Activated CD4-positive, alpha-beta T cell treated with anti-CD3 and anti-CD28 coated beads, Interleukin-2, amount 10 ng/mL, durations not matched to agents 7 days and 5 days (primary cell): ENCODE data around the gene ADH1C. TPM values are rescaled to one million over a fixed set of nuclear protein-coding genes. Genes with fewer than 3 reads are reported as not detected.

Source experiments
- CTCF ChIA-PET: fragments of 350-600 bp; sonication (Branson Sonifier 250); formaldehyde crosslinking; loops from one replicate; lab custom pipeline; 2021; ENCODE audit warnings: antibody characterized with exemption; lab: Charles Lee
- POLR2A ChIA-PET: fragments of 350-600 bp; sonication (Branson Sonifier 250); formaldehyde crosslinking; loops from one replicate; lab custom pipeline; 2021; ENCODE audit warnings: antibody characterized with exemption; lab: Charles Lee
- DNase-seq: peaks from one replicate; pipeline ENCODE4 v3.0.0-alpha.2; 2020
- H3K27ac Mint-ChIP-seq: one replicate; pipeline ENCODE4 v1.8.0; 2021; ENCODE audit warnings: mild to moderate bottlenecking, moderate library complexity, mixed read lengths
- H3K27me3 Mint-ChIP-seq: one replicate; pipeline ENCODE4 v1.8.0; 2021; ENCODE audit warnings: mixed read lengths
- H3K36me3 Mint-ChIP-seq: one replicate; pipeline ENCODE4 v1.8.0; 2021; ENCODE audit warnings: low read depth, mixed read lengths
- H3K4me1 Mint-ChIP-seq: one replicate; pipeline ENCODE4 v1.8.0; 2021; ENCODE audit warnings: mixed read lengths
- H3K4me3 Mint-ChIP-seq: one replicate; pipeline ENCODE4 v1.8.0; 2021; ENCODE audit warnings: mild to moderate bottlenecking, moderate library complexity, mixed read lengths
- H3K9me3 Mint-ChIP-seq: one replicate; pipeline ENCODE4 v1.8.0; 2021; ENCODE audit warnings: mixed read lengths
- total RNA-seq, 2 experiments: library from RNA; stranded (reverse); gene quantifications; one replicate each; pipeline ENCODE4 v1.2.3, GENCODE V29; 2021

ADH1C gene
- total RNA-seq, 2 experiments from 2014 or later = not detected

DNA sequence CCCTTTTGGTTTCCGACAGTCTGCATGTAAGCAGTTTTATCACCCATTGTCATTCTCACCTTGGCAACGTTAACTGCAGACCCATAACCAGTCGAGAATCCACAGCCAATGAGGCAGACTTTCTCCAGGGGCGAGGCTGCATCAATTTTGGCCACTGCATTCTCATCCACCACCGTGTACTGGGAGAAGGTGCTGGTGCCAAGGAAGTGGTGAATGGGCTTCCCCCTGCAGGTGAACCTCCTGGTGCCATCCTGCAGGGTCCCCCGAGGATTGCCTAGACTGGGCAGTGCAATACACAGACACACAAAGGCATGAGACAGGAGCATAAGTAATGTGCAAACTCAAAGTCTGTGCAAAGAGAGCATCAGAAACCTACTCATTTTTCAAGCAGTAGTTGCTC is 36.7 kb downstream of the ADH1C start:
- CTCF ChIA-PET = no interaction called here
- Mint-ChIP-seq H3K36me3 (no peaks in the 10 kb centered on the region), H3K27ac (no peak overlapping the region)

DNA sequence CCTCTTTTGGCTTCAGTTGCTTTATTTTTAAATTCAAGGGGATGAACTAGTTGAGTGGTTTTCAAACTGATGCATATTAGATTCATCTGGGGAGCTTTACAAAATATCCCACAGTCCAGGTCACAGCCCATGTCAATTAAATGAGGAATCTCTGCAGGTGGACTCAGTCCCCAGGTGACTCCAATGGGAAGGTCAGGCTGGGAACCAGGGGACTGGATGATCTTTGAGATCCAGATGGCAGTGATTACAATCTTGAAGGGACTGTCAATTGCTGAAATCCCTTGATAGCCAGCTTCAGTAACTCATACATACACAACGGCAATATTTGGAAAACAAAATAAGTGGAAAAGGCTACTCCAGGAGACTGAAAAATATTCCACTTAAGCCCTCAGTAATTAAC is 38.3 kb downstream of the ADH1C start:
- no peak for DNase-seq
- POLR2A ChIA-PET = no interaction called here
- CTCF ChIA-PET = no interaction called here
- Mint-ChIP-seq H3K4me3 (no peak overlapping the region), H3K27ac (no peak overlapping the region), H3K4me1 (no peaks in the 10 kb centered on the region), H3K36me3 (no peaks in the 10 kb centered on the region), H3K27me3 (peaks cover 6% of the 10 kb centered on the region), H3K9me3 (no peaks in the 10 kb centered on the region)

More for the DNA sequence above, 36.7 kb downstream of the ADH1C start:
- Mint-ChIP-seq H3K4me3 (no peak overlapping the region), H3K9me3 (no peaks in the 10 kb centered on the region), H3K4me1 (no peaks in the 10 kb centered on the region), H3K27me3 (peaks cover 4% of the 10 kb centered on the region)
- DNase-seq = no peak
- POLR2A ChIA-PET = no interaction called here

DNA sequence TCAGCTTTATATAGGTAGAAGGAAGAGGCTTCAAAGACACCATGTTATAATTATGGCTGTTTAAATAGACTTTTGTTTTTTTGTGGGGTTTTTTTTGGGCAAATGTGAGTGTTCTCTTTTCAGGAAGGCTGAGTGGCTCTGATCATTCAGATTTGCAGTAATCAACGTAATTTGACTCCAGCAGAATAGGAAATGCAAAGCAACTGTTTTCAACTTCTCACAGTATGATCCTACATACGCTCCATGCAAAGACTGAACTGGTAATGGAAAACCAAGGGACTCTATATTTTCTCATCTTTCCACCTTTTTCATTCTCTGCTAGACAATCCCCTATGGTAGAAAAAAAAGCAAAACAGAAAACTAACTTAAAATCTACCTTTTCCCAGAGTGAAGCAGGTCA is 42.2 kb downstream of the ADH1C start:
- no peaks in the 10 kb centered on the region for H3K4me1 Mint-ChIP-seq
- no peaks in the 10 kb centered on the region for H3K9me3 Mint-ChIP-seq
- H3K27me3 Mint-ChIP-seq = peaks cover 13% of the 10 kb centered on the region
- DNase-seq = no peak
- ChIA-PET CTCF (no interaction called here), POLR2A (no interaction called here)
- no peak overlapping the region for H3K4me3 Mint-ChIP-seq
- H3K36me3 Mint-ChIP-seq = no peaks in the 10 kb centered on the region
- no peak overlapping the region for H3K27ac Mint-ChIP-seq

DNA sequence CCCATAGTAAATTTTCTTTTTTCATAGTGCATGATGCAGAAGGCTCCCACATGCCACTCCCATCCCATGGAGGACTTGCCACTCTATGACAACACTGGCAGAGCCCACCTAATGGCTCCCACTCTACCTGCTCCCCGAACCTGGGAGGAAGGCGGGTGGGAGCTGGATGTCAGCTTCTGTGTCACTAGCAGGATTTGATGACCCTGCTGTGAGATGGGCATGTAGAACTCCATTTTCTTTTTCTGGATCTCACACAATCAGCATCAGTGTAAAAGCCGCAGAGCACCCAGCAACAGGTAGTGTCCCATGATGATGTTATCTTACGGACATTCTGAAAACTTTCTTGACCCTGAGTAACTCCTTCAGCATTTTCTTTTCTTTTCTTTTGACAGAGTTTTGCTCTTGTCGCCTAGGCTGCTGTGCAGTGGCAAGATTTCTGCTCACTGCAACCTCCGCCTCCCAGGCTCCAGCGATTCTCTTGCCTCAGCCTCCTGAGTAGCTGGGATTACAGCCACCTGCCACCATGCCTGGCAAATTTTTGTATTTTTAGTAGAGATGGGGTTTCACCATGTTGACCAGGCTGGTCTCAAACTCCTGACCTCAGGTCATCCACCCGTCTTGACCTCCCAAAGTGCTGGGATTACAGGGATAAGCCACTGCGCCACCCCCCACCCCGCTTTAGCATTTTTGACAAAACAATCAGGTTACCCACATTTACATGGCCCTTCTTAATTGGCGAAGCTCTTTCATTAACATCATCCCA is 46.7 kb downstream of the ADH1C start:
- CTCF ChIA-PET = no interaction called here
- DNase-seq = no peak
- Mint-ChIP-seq H3K36me3 (no peaks in the 10 kb centered on the region), H3K4me1 (no peaks in the 10 kb centered on the region), H3K9me3 (no peaks in the 10 kb centered on the region), H3K27ac (no peak overlapping the region), H3K27me3 (peaks cover 15% of the 10 kb centered on the region), H3K4me3 (no peak overlapping the region)
- POLR2A ChIA-PET = no interaction called here

DNA sequence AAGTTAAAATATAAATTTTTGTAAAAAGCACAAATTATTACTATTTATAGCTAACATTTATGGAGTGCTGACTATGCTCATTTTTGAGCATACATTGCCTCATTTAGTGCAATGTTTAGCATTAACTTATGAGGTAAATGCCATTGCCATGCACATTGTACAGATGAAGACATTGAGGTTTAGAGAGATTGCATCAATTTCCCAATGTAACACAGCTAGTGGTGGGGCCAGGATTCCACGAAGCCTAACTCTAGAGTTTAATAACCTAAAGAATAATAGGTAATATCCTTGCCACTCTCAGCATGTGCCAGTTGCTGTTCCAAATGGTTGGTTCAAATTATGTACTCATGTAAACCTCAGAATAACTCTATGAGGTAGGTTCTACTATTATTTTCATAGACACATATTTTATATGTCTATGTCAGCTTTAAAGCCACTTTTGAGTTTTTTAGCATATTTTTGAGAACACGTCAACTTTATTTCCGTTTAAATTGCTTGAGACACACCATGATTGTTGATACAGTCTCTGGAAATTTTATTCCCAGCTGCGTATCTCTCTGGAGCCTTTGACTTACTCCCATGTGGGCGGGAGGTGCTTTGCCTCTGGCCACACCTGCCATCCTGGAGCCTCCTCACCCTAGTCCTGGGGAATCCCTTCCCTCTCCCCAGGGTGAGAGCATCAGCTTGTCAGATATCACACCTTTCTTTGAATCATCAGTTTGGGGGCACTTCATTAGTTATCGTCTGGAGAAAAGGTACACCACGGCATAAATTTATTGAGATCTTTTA is 51.0 kb downstream of the ADH1C start:
- H3K4me1 Mint-ChIP-seq = no peaks in the 10 kb centered on the region
- CTCF ChIA-PET = no interaction called here

DNA sequence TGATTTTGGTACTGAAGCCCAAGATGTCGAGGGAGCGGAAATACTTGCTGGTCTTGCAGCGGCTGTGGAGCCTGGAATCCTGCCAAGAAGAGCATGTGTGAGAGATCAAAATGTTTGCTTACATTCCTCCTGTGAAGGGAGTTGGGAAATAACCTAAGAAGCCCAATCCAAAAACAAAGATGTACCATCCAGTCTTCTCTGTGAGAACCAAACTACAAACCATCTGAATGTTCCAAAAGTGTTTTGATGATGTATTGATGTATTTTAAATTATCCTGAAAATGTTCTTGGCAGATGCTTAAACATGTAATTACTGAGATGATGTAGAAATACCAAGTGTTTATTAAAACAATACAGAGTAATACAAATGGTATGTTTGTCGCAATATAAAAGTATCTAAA is 51.6 kb downstream of the ADH1C start:
- POLR2A ChIA-PET = no interaction called here
- Mint-ChIP-seq H3K36me3 (no peaks in the 10 kb centered on the region), H3K9me3 (peaks cover 3% of the 10 kb centered on the region)

More for the DNA sequence above, 51.0 kb downstream of the ADH1C start:
- peaks cover 2% of the 10 kb centered on the region for H3K27me3 Mint-ChIP-seq
- no peaks in the 10 kb centered on the region for H3K36me3 Mint-ChIP-seq
- POLR2A ChIA-PET = no interaction called here
- no peak overlapping the region for H3K27ac Mint-ChIP-seq
- no peaks in the 10 kb centered on the region for H3K9me3 Mint-ChIP-seq
- no peak overlapping the region for H3K4me3 Mint-ChIP-seq
- DNase-seq = no peak

DNA sequence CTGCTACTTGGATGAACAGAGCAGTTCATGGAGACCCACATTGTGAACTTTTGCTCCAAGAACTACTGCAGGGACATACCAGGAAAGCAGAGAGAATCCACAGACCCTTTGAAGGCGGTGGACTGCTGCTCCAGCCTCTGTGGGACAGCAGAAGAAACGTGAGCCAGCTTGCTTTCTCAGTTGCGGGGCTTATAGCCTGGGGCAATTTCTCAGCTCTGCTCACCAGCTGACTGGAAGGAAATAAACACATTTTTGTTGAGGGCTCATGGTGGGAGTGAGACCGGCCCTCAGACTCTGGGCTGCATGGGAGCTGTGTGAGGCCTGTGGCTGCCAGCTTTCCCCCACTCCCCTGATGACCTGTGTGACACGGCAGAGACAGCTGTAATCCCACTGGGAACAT is 59.2 kb downstream of the ADH1C start:
- DNase-seq = no peak
- H3K4me1 Mint-ChIP-seq = no peaks in the 10 kb centered on the region
- H3K36me3 Mint-ChIP-seq = no peaks in the 10 kb centered on the region
- ChIA-PET POLR2A (no interaction called here), CTCF (interaction anchor here (0.6 kb wide), 1 partner anchor 465 kb away, joined by 3 read pairs; no protein-coding TSS in a partner anchor)
- no peak overlapping the region for H3K4me3 Mint-ChIP-seq
- H3K27me3 Mint-ChIP-seq = no peaks in the 10 kb centered on the region
- H3K9me3 Mint-ChIP-seq = peaks cover 8% of the 10 kb centered on the region
- no peak overlapping the region for H3K27ac Mint-ChIP-seq

More for the DNA sequence above, 51.6 kb downstream of the ADH1C start:
- Mint-ChIP-seq H3K27ac (no peak overlapping the region), H3K4me1 (no peaks in the 10 kb centered on the region), H3K27me3 (peaks cover 2% of the 10 kb centered on the region), H3K4me3 (no peak overlapping the region)
- DNase-seq = no peak
- CTCF ChIA-PET = no interaction called here

DNA sequence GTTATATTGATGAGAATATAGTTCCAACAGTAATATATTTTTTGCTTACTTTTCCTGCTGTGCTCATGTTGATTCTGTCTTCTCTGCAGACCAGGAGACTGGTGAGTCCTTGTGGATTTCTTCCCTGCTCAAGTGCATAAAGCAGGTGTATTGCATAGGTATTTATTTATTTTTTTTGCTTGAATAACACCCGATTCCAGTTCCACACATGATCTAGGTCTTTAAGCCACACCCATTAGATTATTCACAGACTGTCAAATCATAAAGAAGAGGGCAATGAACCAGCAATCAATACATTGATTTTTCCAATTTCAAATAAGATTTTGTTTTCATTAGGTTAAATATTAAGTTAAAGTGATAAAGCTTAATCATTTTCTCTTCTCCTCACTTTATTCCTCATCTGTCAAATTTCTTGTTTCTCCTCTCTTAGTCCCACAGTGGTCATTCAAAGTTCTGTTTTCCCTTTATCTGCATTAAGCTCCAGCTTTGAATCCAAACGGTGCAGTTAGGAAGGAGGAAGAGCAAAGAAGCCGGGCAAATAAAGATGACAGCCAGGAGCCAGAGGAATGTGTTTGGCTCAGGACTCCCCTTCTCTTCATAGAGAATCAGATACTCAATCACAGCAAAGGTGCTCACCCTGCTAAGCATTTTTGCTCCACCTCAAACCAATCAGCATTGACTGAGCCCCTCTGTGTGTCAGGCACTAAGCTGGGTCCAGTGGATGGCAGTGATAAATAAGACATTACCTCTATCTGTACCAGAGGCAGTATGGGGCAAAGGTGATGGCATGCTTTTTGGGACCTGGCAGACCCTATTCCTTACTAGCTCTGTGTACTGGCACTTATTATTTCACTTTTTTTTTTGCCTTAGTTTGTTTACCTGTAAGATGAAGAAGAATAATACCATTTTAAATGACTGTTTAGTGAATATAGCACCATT is 61.4 kb downstream of the ADH1C start, which contains the start of gene ADH1A:
TSS of gene ADH1A (minus strand) at position 138 of the 939 bp plus-strand sequence. CDS start at position 67, 71 bp downstream.
- POLR2A ChIA-PET = no interaction called here
- CTCF ChIA-PET = no interaction called here
- Mint-ChIP-seq H3K4me3 (no peak within 1 kb of the TSS), H3K27ac (no peak within 1 kb of the TSS), H3K9me3 (peaks cover 7% of the 10 kb centered on the region), H3K36me3 (no peaks in the 10 kb centered on the region), H3K27me3 (no peaks in the 10 kb centered on the region), H3K4me1 (no peaks in the 10 kb centered on the region)
- no peak for DNase-seq

Other genes starting within 250 kb of the ADH1C start
- gene ADH4, start 208.4 kb downstream of the ADH1C start, total RNA-seq = not detected
- not detected for gene ADH6, start 133.5 kb downstream of the ADH1C start, total RNA-seq
- not detected for gene ADH1A, start 61.8 kb downstream of the ADH1C start, total RNA-seq
- gene ADH1B, start 31.3 kb downstream of the ADH1C start, total RNA-seq = not detected
- gene ADH7, start 82.6 kb upstream of the ADH1C start, total RNA-seq = not detected
- gene C4orf17, start 158.3 kb upstream of the ADH1C start, total RNA-seq = not detected
- 10 to 100 TPM in 1 of 2 experiments, 1 to 10 TPM in 1; 7.9 to 10.5 TPM for gene TRMT10A, start 211.3 kb upstream of the ADH1C start, total RNA-seq
- gene MTTP, start 222.1 kb upstream of the ADH1C start, total RNA-seq = not detected